HPDE6-E6E7 (cell line): ENCODE measurements around the gene SPARCL1.
A peak's percentile ranks its signal among the peaks of the same experiment; 100 is the strongest.
"Not testable (repeated sequence)": the region's sequence is repeated elsewhere in the genome, so short reads cannot be mapped to it uniquely, and the experiment has no call there.

ENCODE experiments used
- DNase-seq: peaks from one replicate; pipeline ENCODE4 v3.0.0; 2011; ENCODE audit warnings: missing footprints; ENCODE audit errors: extremely low spot score

SPARCL1 gene

GRCh38 chr4:87529187-87529586 lies at the start of gene SPARCL1:
Gene SPARCL1, minus strand, starts transcription at chr4:87529376. Its CDS starts 29,802 bp downstream, at chr4:87499574.
- no peak for DNase-seq

DNA sequence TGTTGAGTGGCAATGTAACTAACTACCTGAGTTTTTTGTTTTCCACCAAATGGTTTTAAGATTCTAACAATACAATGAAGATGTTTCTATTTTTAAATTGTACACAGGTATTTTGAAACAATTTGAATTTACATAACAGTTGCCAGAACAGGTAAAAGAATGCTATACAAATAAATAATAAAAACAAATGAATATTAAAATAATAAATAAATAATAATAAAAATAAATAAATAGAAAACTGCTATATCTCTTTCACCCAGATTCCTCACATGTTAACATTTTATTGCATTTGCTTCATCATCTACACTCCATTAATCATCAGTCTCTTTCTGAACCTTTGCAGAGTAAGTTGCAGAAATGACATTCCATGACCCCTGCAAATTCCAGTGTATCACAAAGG lies 46.8 kb upstream of the SPARCL1 start:
- no peak for DNase-seq

- no peak for DNase-seq
These were observed 46.2 kb upstream of the SPARCL1 start for GRCh38 chr4:87575408-87575807.

DNA sequence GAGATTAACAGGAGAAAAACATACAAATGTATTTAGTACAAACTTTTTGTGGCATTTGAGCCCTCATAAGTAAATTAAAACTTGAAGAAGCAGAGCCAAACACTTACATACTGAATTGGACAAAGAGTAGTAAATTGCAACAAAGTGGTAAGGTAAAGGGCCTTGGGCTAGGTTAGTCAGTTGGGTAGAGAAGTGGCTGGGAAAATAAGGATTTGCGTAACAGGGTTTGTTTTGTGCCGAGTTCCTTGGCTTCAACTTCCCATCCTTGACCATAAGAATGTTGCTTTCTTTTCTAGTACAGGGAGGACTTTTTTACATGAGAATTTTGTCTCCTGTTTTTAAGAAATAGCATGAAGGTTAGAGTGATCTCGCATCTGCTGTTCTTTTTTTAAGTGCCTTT lies 45.8 kb upstream of the SPARCL1 start:
- no peak for DNase-seq

- not testable (repeated sequence) for DNase-seq
These were observed 45.2 kb upstream of the SPARCL1 start for GRCh38 chr4:87574376-87574775.

GRCh38 chr4:87570290-87570805 lies 41.2 kb upstream of the SPARCL1 start:
- no peak for DNase-seq

GRCh38 chr4:87567191-87567590 lies 38.0 kb upstream of the SPARCL1 start:
- DNase-seq = no peak

DNA sequence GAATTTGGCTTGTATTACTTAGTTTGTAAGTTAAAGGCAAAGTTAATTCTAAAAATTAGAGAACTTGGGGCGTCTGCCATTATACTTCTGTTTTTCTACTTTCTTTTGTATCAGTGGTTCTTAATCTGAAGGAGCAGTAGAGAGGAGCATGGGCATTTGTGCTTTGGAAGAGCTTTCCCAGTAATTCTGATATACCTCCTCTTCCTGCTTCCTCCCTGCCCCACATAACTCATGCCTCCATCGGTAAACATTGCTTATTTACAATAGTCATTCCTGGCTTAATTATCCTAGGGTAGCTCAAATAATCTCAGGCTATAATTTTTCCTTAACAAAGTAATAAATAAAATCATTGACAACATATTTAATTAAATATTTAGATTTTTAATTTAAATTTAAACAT lies 37.1 kb upstream of the SPARCL1 start:
- no peak for DNase-seq

DNA sequence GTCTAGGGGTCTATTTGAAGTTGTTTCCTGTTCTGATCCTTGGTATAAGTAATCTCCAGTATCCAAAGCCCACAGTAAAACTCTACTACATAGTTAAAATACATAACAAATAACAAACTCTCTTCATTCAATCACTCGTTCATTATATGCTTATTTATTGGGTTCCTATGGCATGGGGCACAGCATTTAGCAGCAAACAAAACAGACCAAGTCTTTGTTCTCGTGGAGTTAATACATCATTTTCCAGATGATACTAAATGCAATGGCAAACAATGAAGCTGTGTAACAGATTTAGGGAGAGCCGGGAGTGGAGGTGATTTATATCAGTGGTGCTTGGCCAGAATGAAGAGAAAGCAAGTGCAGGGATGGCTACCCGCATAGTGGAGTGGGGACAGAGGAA lies 36.6 kb upstream of the SPARCL1 start:
- DNase-seq = no peak

GRCh38 chr4:87560802-87561201 lies 31.6 kb upstream of the SPARCL1 start:
- DNase-seq = no peak

DNA sequence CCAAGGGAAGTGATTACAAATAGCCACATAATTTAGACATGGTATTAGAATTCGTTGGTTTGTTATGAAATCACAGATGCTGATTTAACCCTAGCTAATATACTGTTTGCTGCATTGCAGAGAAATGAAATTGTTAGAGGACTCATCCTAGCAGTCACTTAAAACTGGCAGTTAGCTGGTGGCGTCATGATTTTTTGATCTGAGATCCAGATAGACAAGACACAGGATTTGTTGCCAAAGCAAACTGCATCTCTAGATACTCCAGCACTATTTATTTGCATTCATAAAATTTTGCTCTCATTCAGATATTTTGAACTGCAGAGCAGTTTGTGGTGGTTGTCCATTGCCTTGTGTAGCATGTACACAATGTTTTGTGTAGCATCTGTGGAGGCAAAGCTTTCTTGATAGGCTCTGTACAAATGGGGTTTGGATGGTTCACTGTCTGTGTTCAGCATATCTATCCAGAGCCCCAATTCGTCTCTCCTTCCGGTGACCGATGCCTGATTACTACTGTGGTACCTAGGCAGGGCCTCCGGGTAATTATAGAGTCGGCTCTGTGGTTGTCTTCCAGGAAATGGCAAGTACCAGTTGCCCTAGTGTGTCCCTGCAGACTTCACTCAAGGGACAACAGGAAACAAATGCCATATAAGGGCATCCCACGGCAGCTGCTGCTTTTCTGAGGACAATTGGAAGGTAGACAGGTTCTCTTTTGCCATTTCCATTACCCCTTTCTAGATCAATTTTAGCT lies 30.1 kb upstream of the SPARCL1 start:
- no peak for DNase-seq

- DNase-seq = no peak
These were observed 28.2 kb upstream of the SPARCL1 start for GRCh38 chr4:87557348-87557747.

- DNase-seq = peak; percentile 61
These were observed 26.8 kb upstream of the SPARCL1 start for GRCh38 chr4:87555773-87556619.

- DNase-seq = no peak
These were observed 24.0 kb upstream of the SPARCL1 start for GRCh38 chr4:87553182-87553581.

DNA sequence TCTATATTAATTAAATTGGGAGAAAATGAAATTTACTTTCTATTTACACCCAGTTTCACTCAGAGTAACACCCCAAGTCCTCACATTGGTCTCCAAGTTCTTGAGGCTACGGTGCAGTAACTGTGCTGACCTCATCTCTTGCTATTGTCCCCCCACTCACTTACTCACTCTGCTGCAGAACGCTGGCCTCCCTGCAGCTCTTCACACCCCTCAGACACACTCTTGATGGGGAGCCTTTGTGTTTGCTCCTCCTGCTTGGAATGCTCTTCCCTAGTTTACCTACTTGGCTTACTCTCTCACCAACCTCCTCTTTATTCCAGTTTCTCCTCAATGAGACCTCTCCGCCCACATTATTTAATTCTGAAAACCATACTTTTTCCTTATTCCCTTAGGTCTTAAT lies 22.2 kb upstream of the SPARCL1 start:
- no peak for DNase-seq

DNA sequence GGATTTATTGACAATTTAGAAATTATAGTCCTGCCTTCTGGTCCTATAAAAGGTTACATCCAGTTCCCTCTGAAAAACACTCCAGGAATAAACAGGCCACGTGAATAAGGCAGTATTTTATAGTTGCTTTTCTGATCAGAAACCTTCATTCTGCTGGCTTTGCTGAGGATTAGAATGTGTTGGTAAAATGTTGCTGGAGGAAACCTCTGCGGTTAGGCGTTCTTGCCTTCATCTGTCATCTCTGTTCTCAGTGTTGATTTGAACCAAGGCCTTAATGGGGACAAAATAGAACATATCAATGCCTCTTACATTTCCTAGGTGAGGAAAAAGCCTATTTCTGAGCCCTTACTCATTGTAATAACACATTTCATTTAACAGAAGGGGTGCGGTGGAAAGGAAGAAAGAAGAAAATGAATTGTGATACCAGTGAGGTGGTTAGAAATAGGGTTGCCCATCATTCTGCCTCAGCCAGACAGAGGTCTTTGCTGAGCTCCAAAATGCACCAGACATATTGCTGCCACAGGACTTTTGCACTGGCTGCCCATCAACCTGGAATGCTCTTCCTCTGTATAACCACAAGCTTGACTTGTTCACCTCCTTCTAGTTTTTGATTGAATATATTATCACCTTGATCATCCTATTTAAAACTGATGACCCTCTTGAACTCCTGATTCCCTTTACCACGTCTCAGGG lies 18.0 kb upstream of the SPARCL1 start:
- no peak for DNase-seq

DNA sequence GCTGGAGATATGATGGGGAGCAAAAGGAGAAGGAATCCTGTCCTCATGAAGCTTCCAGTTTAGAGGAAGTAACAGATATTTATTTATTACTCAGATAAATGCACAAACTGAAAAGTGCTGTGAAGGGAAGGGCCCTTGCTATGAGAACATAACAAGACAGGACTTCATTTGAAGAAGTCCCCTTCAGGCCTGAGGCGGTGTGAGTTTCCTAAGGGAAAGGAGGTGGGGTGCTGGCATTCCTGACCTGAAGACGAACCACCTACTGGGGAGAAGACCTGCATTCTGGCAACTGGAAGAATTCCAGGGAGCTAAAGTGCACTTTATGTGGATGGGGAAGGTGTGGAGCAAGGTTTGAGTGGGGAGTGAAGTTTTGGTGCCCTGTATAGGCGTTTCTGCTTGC lies 15.9 kb upstream of the SPARCL1 start:
- no peak for DNase-seq

DNA sequence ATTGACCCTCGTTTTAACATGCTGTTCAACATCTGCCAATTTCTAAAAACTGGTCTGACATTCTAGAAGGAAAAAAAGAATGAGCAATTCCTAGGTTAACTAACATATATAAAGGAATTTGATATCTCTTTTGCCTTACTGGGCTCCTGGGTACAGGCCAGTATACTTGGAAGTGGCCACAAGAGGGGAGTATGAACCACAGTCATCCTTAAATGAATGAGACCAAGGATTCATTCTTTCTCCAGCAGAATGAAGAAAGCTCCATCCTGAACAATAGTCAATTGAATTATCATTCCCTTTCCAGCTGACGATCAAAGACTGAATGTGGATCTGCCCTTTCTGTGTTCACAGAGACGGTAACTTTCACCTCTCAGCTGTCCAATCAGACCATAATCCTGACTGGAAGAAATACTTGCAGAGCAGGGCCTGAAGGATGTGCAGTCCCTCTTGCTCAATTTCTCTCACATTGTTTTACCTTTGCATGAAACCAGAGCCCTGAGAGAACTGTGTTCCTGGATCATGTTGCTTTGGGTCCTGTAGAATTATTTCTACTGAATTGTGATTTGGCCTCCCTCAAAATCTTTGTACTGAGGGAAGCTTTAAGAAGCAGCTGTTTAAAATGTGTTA lies 14.8 kb upstream of the SPARCL1 start:
- peak; percentile 39 for DNase-seq

GRCh38 chr4:87542734-87543312 lies 13.6 kb upstream of the SPARCL1 start:
- no peak for DNase-seq

DNA sequence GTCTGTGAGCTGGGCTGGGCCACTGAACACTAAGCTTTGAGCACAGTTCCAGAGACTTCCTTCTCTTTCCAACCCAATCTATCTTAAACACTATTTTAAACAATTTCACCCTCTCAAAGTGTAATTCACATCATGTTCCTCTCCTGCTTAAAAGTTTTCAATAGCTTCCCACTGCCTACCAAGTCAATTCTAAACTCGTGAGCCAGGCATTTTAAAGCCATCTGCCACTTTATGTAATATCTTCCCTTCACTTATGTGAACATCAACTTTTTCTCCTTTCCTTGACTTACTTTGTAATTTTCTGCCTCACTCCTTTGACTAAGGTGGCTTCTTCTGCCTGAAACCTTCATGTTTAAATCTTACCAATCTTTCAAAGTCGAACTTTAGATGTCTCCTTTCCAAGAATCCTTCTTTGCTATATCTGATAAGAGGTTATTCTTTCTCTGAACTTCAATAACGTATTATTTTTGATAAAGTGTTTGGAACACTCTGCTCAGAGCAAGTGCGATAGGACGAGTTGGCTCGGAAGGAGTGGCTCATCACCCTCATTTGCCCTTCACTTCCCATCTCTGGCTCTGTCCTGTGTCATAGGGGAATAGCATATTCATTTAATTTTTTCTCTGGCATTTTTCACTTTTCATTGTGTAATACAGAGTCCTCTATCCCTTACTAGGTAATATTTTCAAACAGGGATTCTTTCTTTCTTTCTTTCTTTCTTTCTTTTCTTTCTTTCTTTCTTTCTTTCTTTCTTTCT lies 13.0 kb upstream of the SPARCL1 start:
- DNase-seq = no peak

DNA sequence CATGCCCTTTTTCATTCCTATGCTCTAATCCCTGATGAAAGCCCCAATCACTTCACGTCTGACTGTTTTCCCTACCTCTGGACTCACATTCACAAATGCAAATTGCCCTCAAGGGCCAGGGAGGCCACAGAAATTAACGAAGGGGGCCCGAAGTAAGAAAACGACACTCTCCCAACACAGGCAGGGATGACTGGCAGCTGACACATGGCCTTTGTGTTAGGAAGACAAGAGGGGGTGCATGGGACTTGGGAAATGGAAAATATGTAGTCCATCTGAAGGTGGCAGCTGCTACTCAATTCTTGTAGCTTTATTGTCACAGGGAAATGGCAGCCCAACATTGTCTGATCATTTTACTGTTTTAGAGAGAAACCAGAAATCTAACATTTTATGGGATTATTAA lies 12.3 kb upstream of the SPARCL1 start:
- DNase-seq = no peak
